Measurements from ENCODE around the gene FAM53A. TPM values are rescaled to one million over a fixed set of nuclear protein-coding genes. Genes with fewer than 3 reads are reported as not detected.

The FAM53A gene
- total and polyA plus RNA-seq, 2 of the 4 experiments (the other 2 are of a cell fraction) = 2.0 to 3.1 TPM

DNA sequence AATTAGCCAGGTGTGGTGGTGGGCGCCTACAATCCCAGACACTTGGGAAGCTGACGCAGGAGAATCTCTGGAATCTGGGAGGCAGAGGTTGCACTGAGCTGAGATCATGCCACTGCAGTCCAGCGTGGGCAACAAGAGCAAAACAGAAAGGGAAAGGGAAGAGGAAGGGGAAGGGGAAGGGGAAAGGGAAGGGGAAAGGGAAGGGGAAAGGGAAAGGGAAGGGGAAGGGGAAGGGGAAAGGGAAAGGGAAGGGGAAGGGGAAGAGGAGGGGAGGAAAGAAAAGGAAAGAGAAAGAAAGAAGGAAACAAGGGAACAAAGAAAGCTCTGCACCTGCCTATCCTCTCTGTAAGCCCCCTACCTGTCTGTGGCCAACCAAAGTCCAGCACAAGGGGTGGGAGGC lies 35.2 kb downstream of the FAM53A start:
- intact Hi-C loops (cut with micrococcal nuclease) = no loop called here

More for the DNA sequence above, 35.2 kb downstream of the FAM53A start:
- no peak overlapping the region for H2BK5ac ChIP-seq (ENCODE audit: low read depth, low read length, poor library complexity, severe bottlenecking)
- H3K9me1 ChIP-seq (ENCODE audit: insufficient read depth, low read length) = peaks cover 14% of the 10 kb centered on the region
- ATAC-seq (ENCODE audit: low read depth) = no peak
- dilution Hi-C loops (cut with HindIII; ENCODE audit: low sequenced_read_pairs, unreplicated experiment) = no loop called here
- no peak overlapping the region for H3K4ac ChIP-seq (ENCODE audit: low read depth, low read length)
- H3K9me3 ChIP-seq (ENCODE audit: control insufficient read depth, insufficient read depth, low read length) = no peaks in the 10 kb centered on the region
- no peak overlapping the region for H2BK20ac ChIP-seq (ENCODE audit: low read depth, low read length)
- H3K4me2 ChIP-seq (ENCODE audit: low read depth, low read length) = no peak overlapping the region
- CTCF ChIA-PET = no interaction called here
- H3K56ac ChIP-seq (ENCODE audit: extremely low read depth, insufficient read depth, low read length) = no peak overlapping the region
- peaks cover 0 to 4% of the 10 kb centered on the region in 2 experiments; a peak in 1 of 4 replicates for H3K79me1 ChIP-seq (ENCODE audit: low read depth in 1 of 2, low read length in 2 of 2)
- H3K14ac ChIP-seq (replicated peaks; ENCODE audit: low read depth, low read length) = no peak overlapping the region
- H4K5ac ChIP-seq (ENCODE audit: low read depth, low read length) = no peak overlapping the region
- H3K4me1 ChIP-seq (ENCODE audit: control insufficient read depth, insufficient read depth, low read length) = no peaks in the 10 kb centered on the region
- WGBS, 2 experiments (ENCODE audit: extremely low coverage in 2 of 2, insufficient read length in 1 of 2) = 100% methylated on average over 2 of the region's 3 CpGs; no CpG with 5 or more reads in 1 of the 2 experiments
- H2AFZ ChIP-seq (replicated peaks; ENCODE audit: low read length, poor library complexity) = no peak overlapping the region
- TF ChIP-seq MAFK (IDR thresholded peaks at IDR 0.05; ENCODE audit: low read depth, low read length) (no peak), FOS (IDR thresholded peaks at IDR 0.05; ENCODE audit: low read depth, low read length) (no peak), MXI1 (IDR thresholded peaks at IDR 0.05; ENCODE audit: borderline replicate concordance, low read depth, low read length) (no peak), CEBPB (IDR thresholded peaks at IDR 0.05; ENCODE audit: low read depth, low read length) (no peak), POLR2A (IDR thresholded peaks at IDR 0.05; ENCODE audit: low read depth, low read length) (no peak), MAZ (IDR thresholded peaks at IDR 0.05; ENCODE audit: borderline replicate concordance, low read depth, low read length) (no peak), CHD1 (IDR thresholded peaks at IDR 0.05; ENCODE audit: low read depth, low read length) (no peak), RAD21 (IDR thresholded peaks at IDR 0.05; ENCODE audit: low read length) (no peak), NFE2L2 (IDR thresholded peaks at IDR 0.05; ENCODE audit: low read depth, low read length) (no peak), BHLHE40 (IDR thresholded peaks at IDR 0.05; ENCODE audit: low read depth, low read length) (no peak), RCOR1 (IDR thresholded peaks at IDR 0.05; ENCODE audit: insufficient replicate concordance, low read length) (no peak)
- TF ChIP-seq, protein P1, sequence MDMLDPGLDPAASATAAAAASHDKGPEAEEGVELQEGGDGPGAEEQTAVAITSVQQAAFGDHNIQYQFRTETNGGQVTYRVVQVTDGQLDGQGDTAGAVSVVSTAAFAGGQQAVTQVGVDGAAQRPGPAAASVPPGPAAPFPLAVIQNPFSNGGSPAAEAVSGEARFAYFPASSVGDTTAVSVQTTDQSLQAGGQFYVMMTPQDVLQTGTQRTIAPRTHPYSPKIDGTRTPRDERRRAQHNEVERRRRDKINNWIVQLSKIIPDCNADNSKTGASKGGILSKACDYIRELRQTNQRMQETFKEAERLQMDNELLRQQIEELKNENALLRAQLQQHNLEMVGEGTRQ (IDR thresholded peaks at IDR 0.05; ENCODE audit: low read depth, low read length) = no peak
- TF ChIP-seq, protein P2, sequence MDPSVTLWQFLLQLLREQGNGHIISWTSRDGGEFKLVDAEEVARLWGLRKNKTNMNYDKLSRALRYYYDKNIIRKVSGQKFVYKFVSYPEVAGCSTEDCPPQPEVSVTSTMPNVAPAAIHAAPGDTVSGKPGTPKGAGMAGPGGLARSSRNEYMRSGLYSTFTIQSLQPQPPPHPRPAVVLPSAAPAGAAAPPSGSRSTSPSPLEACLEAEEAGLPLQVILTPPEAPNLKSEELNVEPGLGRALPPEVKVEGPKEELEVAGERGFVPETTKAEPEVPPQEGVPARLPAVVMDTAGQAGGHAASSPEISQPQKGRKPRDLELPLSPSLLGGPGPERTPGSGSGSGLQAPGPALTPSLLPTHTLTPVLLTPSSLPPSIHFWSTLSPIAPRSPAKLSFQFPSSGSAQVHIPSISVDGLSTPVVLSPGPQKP (IDR thresholded peaks at IDR 0.05; ENCODE audit: borderline replicate concordance, low read depth, low read length) = no peak
- in situ Hi-C loops (cut with MboI; ENCODE audit: low sequenced_read_pairs) = loop anchor here (25.0 kb wide), 1 partner anchor 487 kb away; the partner anchor contains the start of gene SPON2
- H3K27me3 ChIP-seq (ENCODE audit: control insufficient read depth, insufficient read depth, low read length) = no peaks in the 10 kb centered on the region
- H3K36me3 ChIP-seq (ENCODE audit: control insufficient read depth, insufficient read depth, low read length) = no peaks in the 10 kb centered on the region
- H3K27ac ChIP-seq (ENCODE audit: insufficient read depth, low read length) = no peak overlapping the region
- no peak overlapping the region for H2AK9ac ChIP-seq (replicated peaks; ENCODE audit: low read depth, low read length, poor library complexity)
- no peak for DNase-seq
- no peak overlapping the region for H3K18ac ChIP-seq (ENCODE audit: low read depth, low read length)
- H4K20me1 ChIP-seq (ENCODE audit: insufficient read depth, low read length) = peaks cover 4% of the 10 kb centered on the region
- H3K23ac ChIP-seq (ENCODE audit: low read depth, low read length) = no peak overlapping the region
- POLR2A ChIA-PET (ENCODE audit: unreplicated experiment) = no interaction called here
- no peak overlapping the region for H2BK15ac ChIP-seq (ENCODE audit: low read depth, low read length)
- no peak overlapping the region for H4K91ac ChIP-seq (ENCODE audit: insufficient read depth, low read depth, low read length)
- H2BK120ac ChIP-seq (ENCODE audit: low read depth, low read length) = no peak overlapping the region
- no peak overlapping the region for H4K8ac ChIP-seq (ENCODE audit: low read depth in 2 of 2, low read length in 2 of 2)
- no peak overlapping the region for H3K4me3 ChIP-seq (ENCODE audit: insufficient read depth, low read depth, low read length)
- H2AK5ac ChIP-seq (ENCODE audit: low read depth, low read length) = no peak overlapping the region
- BruUV-seq (replicated peaks) = no TSS peak
- no peak overlapping the region for H3K9ac ChIP-seq (ENCODE audit: low read depth, low read length)
